Effector memory CD4-positive, alpha-beta T cell (primary cell): Measurements from ENCODE around the gene PPIF.

Experiments used
- DNase-seq, 3 donors: peaks; one replicate each; pipeline ENCODE4 v3.0.0-alpha.2; 2020
- H3K27ac ChIP-seq: 2 replicates; pipeline ENCODE4 v1.7.0; 2013; ENCODE audit warnings: mild to moderate bottlenecking, low read length, moderate library complexity; ENCODE audit not compliant: insufficient read depth, poor library complexity, severe bottlenecking
- H3K27me3 ChIP-seq: replicated peaks from 2 replicates; pipeline ENCODE4 v1.7.0; 2013; ENCODE audit warnings: mild to moderate bottlenecking, low read length; ENCODE audit not compliant: insufficient read depth, control insufficient read depth, poor library complexity, severe bottlenecking
- H3K36me3 ChIP-seq: 2 replicates; pipeline ENCODE4 v1.7.0; 2013; ENCODE audit warnings: mild to moderate bottlenecking, low read length, moderate library complexity; ENCODE audit not compliant: control insufficient read depth, insufficient read depth
- H3K4me1 ChIP-seq: 2 replicates; pipeline ENCODE4 v1.7.0; 2013; ENCODE audit warnings: low read length, mild to moderate bottlenecking; ENCODE audit not compliant: control insufficient read depth, insufficient read depth, poor library complexity, severe bottlenecking
- H3K4me3 ChIP-seq: 2 replicates; pipeline ENCODE4 v1.7.0; 2013; ENCODE audit warnings: low read length, low read depth, mild to moderate bottlenecking; ENCODE audit not compliant: insufficient read depth, poor library complexity, severe bottlenecking
- H3K9me3 ChIP-seq: 2 replicates; pipeline ENCODE4 v1.7.0; 2013; ENCODE audit warnings: mild to moderate bottlenecking, low read length, moderate library complexity; ENCODE audit not compliant: control insufficient read depth
- total RNA-seq, 3 donors: gene quantifications; one replicate each; lab custom pipeline; 2026; lab: John Stamatoyannopoulos, UW

Gene PPIF
- 49.6 to 81.2 (median 61.0) reads per million in 3 donors for total RNA-seq

- Histone ChIP-seq H3K27ac (peak within 1 kb of the TSS; percentile 83), H3K27me3 (no peaks in the 10 kb centered on the region), H3K4me1 (peaks cover 27% of the 10 kb centered on the region), H3K9me3 (no peaks in the 10 kb centered on the region), H3K36me3 (peaks cover 29% of the 10 kb centered on the region), H3K4me3 (peak within 1 kb of the TSS; percentile 70)
- peak; percentile 84 to 88 (median 87) for DNase-seq
Observed at GRCh38 chr10:79347226-79347893, at the start of gene PPIF. PPIF (plus strand) TSS chr10:79347469; CDS start chr10:79347549, 80 bp downstream.

- Histone ChIP-seq H3K4me3 (no peak overlapping the region), H3K27ac (no peak overlapping the region), H3K4me1 (no peaks in the 10 kb centered on the region), H3K36me3 (peaks cover 48% of the 10 kb centered on the region), H3K9me3 (no peaks in the 10 kb centered on the region), H3K27me3 (no peaks in the 10 kb centered on the region)
- DNase-seq, result no peak
Observed at GRCh38 chr10:79298403-79299244, 48.6 kb upstream of the PPIF start.

GRCh38 chr10:79299397-79300241 lies 47.6 kb upstream of the PPIF start:
- no peak for DNase-seq
- Histone ChIP-seq H3K36me3 (peaks cover 50% of the 10 kb centered on the region), H3K9me3 (no peaks in the 10 kb centered on the region), H3K27ac (no peak overlapping the region), H3K4me3 (no peak overlapping the region), H3K27me3 (no peaks in the 10 kb centered on the region), H3K4me1 (no peaks in the 10 kb centered on the region)

GRCh38 chr10:79300711-79301110 lies 46.6 kb upstream of the PPIF start:
- Histone ChIP-seq H3K9me3 (no peaks in the 10 kb centered on the region), H3K36me3 (peaks cover 61% of the 10 kb centered on the region), H3K27me3 (no peaks in the 10 kb centered on the region), H3K27ac (no peak overlapping the region), H3K4me3 (no peak overlapping the region), H3K4me1 (no peaks in the 10 kb centered on the region)
- no peak for DNase-seq

GRCh38 chr10:79301754-79302530 lies 45.3 kb upstream of the PPIF start:
- Histone ChIP-seq H3K4me3 (no peak overlapping the region), H3K9me3 (no peaks in the 10 kb centered on the region), H3K27me3 (no peaks in the 10 kb centered on the region), H3K4me1 (no peaks in the 10 kb centered on the region), H3K36me3 (peaks cover 67% of the 10 kb centered on the region), H3K27ac (no peak overlapping the region)
- DNase-seq, result no peak

- H3K4me1 ChIP-seq, result no peaks in the 10 kb centered on the region
- peaks cover 67% of the 10 kb centered on the region for H3K36me3 ChIP-seq
- no peaks in the 10 kb centered on the region for H3K27me3 ChIP-seq
- no peak overlapping the region for H3K27ac ChIP-seq
- H3K4me3 ChIP-seq, result no peak overlapping the region
- H3K9me3 ChIP-seq, result no peaks in the 10 kb centered on the region
- DNase-seq, result no peak
Observed at GRCh38 chr10:79303631-79304478, 43.4 kb upstream of the PPIF start.

GRCh38 chr10:79304479-79305087 lies 42.7 kb upstream of the PPIF start:
- no peak overlapping the region for H3K27ac ChIP-seq

GRCh38 chr10:79305515-79305914 lies 41.8 kb upstream of the PPIF start:
- Histone ChIP-seq H3K4me1 (no peaks in the 10 kb centered on the region), H3K4me3 (no peak overlapping the region), H3K9me3 (no peaks in the 10 kb centered on the region), H3K27ac (no peak overlapping the region), H3K36me3 (peaks cover 65% of the 10 kb centered on the region), H3K27me3 (no peaks in the 10 kb centered on the region)
- DNase-seq, result no peak

More at GRCh38 chr10:79304479-79305087, 42.7 kb upstream of the PPIF start:
- no peaks in the 10 kb centered on the region for H3K9me3 ChIP-seq
- no peak for DNase-seq
- H3K27me3 ChIP-seq, result no peaks in the 10 kb centered on the region
- peaks cover 72% of the 10 kb centered on the region for H3K36me3 ChIP-seq
- no peak overlapping the region for H3K4me3 ChIP-seq
- H3K4me1 ChIP-seq, result no peaks in the 10 kb centered on the region
